Breast epithelium (tissue), 4 donors: Measurements from ENCODE around the gene NAA15. TPM values are rescaled to one million over a fixed set of nuclear protein-coding genes. Genes with fewer than 3 reads are reported as not detected.
"Not testable (repeated sequence)": the region's sequence is repeated elsewhere in the genome, so short reads cannot be mapped to it uniquely, and the experiment has no call there.

Experiments
- DNase-seq, 2 donors: peaks; one replicate each; pipeline ENCODE4 v3.0.0-alpha.2; 2019; ENCODE audit warnings: low spot score in 2 of 2
- H3K27ac ChIP-seq, 2 donors: fragments of 200-600 bp; sonication (generic) in 1 of 2; one replicate each; pipeline ENCODE4 v1.5.1; 2016 to 2019; ENCODE audit warnings: mild to moderate bottlenecking in 1 of 2
- H3K27me3 ChIP-seq, 2 donors: fragments of 200-600 bp; sonication (generic) in 1 of 2; one replicate each; pipeline versions ENCODE4 v1.5.1 to v1.6.0; 2017 to 2019; ENCODE audit warnings: control low read depth in 1 of 2, mild to moderate bottlenecking in 1 of 2
- H3K36me3 ChIP-seq: fragments of 200-600 bp; one replicate; pipeline ENCODE4 v1.5.1; 2019
- H3K4me1 ChIP-seq, 2 donors: fragments of 200-600 bp; sonication (generic); one replicate each; pipeline ENCODE4 v1.5.1; 2016 to 2019; ENCODE audit warnings: control low read depth in 1 of 2
- H3K4me3 ChIP-seq, 3 donors: fragments of 200-600 bp; sonication (generic); 1 replicate in 2 of 3; 2 replicates in 1 of 3; pipeline ENCODE4 v1.5.1; 2016 to 2019; ENCODE audit warnings: mild to moderate bottlenecking in 3 of 3, moderate library complexity in 2 of 3
- H3K9me3 ChIP-seq, 2 donors: fragments of 200-600 bp; sonication (generic) in 1 of 2; one replicate each; pipeline ENCODE4 v1.5.1; 2016 to 2019; ENCODE audit warnings: control low read depth in 1 of 2
- CTCF ChIP-seq, 3 donors: fragments of 450-650 bp; IDR thresholded peaks; one replicate each; pipeline ENCODE4 v1.5.1; 2016 to 2017; ENCODE audit warnings: antibody characterized with exemption in 3 of 3, mild to moderate bottlenecking in 3 of 3, moderate library complexity in 3 of 3
- POLR2A ChIP-seq: fragments of 450-650 bp; IDR thresholded peaks from one replicate; pipeline ENCODE4 v1.6.1; 2016; ENCODE audit warnings: antibody characterized with exemption, mild to moderate bottlenecking, moderate library complexity
- POLR2AphosphoS5 ChIP-seq, 3 donors: sonication (generic); formaldehyde crosslinking; IDR thresholded peaks; one replicate each; pipeline ENCODE4 v1.6.1; 2017; ENCODE audit warnings: antibody characterized with exemption in 3 of 3
- intact Hi-C: fragments of 100-400 bp; cut with DNase I; formaldehyde crosslinking; loops from one replicate; pipeline ENCODE4 v1.15.1; 2023; ENCODE audit warnings: low total_unique reads
- total RNA-seq, 3 donors: library from RNA; depleted of rRNA; stranded (reverse); fragments of >200 nt; gene quantifications; one replicate each; pipeline ENCODE4 v1.1.0, GENCODE V29; 2016

The NAA15 gene
- total RNA-seq, 3 donors from 2014 or later = 28.5 to 49.9 (median 34.1) TPM

GRCh38 chr4:139457318-139457717 is 156.0 kb downstream of the NAA15 start:
- Histone ChIP-seq H3K4me1 (peaks cover 0 to 16% of the 10 kb centered on the region in 2 donors), H3K27me3 (no peaks in the 10 kb centered on the region), H3K27ac (no peak overlapping the region), H3K4me3 (no peak overlapping the region), H3K9me3 (no peaks in the 10 kb centered on the region), H3K36me3 (no peaks in the 10 kb centered on the region)
- no peak for DNase-seq
- TF ChIP-seq CTCF (IDR thresholded peaks at IDR 0.05) = no peak
- TF ChIP-seq POLR2AphosphoS5 (IDR thresholded peaks at IDR 0.05) = no peak
- TF ChIP-seq POLR2A = no peak
- intact Hi-C loops = no loop called here

GRCh38 chr4:139458543-139458942 is 157.2 kb downstream of the NAA15 start:
- no peaks in the 10 kb centered on the region for H3K9me3 ChIP-seq
- no peak for DNase-seq
- H3K4me1 ChIP-seq = peaks cover 0 to 9% of the 10 kb centered on the region in 2 donors
- no peak overlapping the region for H3K27ac ChIP-seq
- no peaks in the 10 kb centered on the region for H3K36me3 ChIP-seq
- H3K27me3 ChIP-seq = no peaks in the 10 kb centered on the region
- no peak overlapping the region for H3K4me3 ChIP-seq
- no peak for TF ChIP-seq POLR2A
- no peak for TF ChIP-seq POLR2AphosphoS5 (IDR thresholded peaks at IDR 0.05)
- TF ChIP-seq CTCF (IDR thresholded peaks at IDR 0.05) = no peak
- intact Hi-C loops = no loop called here

GRCh38 chr4:139458999-139459398 is 157.7 kb downstream of the NAA15 start:
- TF ChIP-seq CTCF (IDR thresholded peaks at IDR 0.05) (no peak), POLR2AphosphoS5 (IDR thresholded peaks at IDR 0.05) (no peak), POLR2A (no peak)
- Histone ChIP-seq H3K4me1 (peaks cover 0 to 9% of the 10 kb centered on the region in 2 donors), H3K27me3 (no peaks in the 10 kb centered on the region), H3K9me3 (no peaks in the 10 kb centered on the region), H3K27ac (no peak overlapping the region), H3K36me3 (no peaks in the 10 kb centered on the region), H3K4me3 (no peak overlapping the region)
- DNase-seq = no peak
- intact Hi-C loops = no loop called here

- H3K36me3 ChIP-seq = no peaks in the 10 kb centered on the region
- H3K4me1 ChIP-seq = peaks cover 0 to 4% of the 10 kb centered on the region in 2 donors
- no peak for DNase-seq
- intact Hi-C loops = no loop called here
- TF ChIP-seq CTCF (IDR thresholded peaks at IDR 0.05) (no peak), POLR2AphosphoS5 (IDR thresholded peaks at IDR 0.05) (no peak), POLR2A (no peak)
- no peaks in the 10 kb centered on the region for H3K9me3 ChIP-seq
- H3K27me3 ChIP-seq = no peaks in the 10 kb centered on the region
- no peak overlapping the region for H3K4me3 ChIP-seq
- H3K27ac ChIP-seq = no peak overlapping the region
Observed at GRCh38 chr4:139460565-139460964, 159.3 kb downstream of the NAA15 start.

GRCh38 chr4:139461022-139461628 is 159.8 kb downstream of the NAA15 start:
- DNase-seq = no peak
- no peak overlapping the region for H3K4me3 ChIP-seq
- H3K36me3 ChIP-seq = no peaks in the 10 kb centered on the region
- no peaks in the 10 kb centered on the region for H3K9me3 ChIP-seq
- TF ChIP-seq POLR2AphosphoS5 (IDR thresholded peaks at IDR 0.05) (no peak), POLR2A (no peak), CTCF (IDR thresholded peaks at IDR 0.05) (no peak)
- no peaks in the 10 kb centered on the region for H3K4me1 ChIP-seq
- intact Hi-C loops = no loop called here
- H3K27ac ChIP-seq = no peak overlapping the region
- no peaks in the 10 kb centered on the region for H3K27me3 ChIP-seq

- H3K4me1 ChIP-seq, H3K27me3 ChIP-seq, H3K4me3 ChIP-seq, H3K9me3 ChIP-seq, DNase-seq, H3K36me3 ChIP-seq, intact Hi-C loops, H3K27ac ChIP-seq: not testable (repeated sequence)
Observed at GRCh38 chr4:139464512-139464911, 163.2 kb downstream of the NAA15 start.
